ENCODE data around the gene SERPINB1. TPM values are rescaled to one million over a fixed set of nuclear protein-coding genes. Genes with fewer than 3 reads are reported as not detected.
A peak's percentile ranks its signal among the peaks of the same experiment; 100 is the strongest.
"Not testable (repeated sequence)": the region's sequence is repeated elsewhere in the genome, so short reads cannot be mapped to it uniquely, and the experiment has no call there.

SERPINB1 gene
- total RNA-seq, 4 donors from 2014 or later, result 24.8 to 79.0 (median 45.4) TPM

DNA sequence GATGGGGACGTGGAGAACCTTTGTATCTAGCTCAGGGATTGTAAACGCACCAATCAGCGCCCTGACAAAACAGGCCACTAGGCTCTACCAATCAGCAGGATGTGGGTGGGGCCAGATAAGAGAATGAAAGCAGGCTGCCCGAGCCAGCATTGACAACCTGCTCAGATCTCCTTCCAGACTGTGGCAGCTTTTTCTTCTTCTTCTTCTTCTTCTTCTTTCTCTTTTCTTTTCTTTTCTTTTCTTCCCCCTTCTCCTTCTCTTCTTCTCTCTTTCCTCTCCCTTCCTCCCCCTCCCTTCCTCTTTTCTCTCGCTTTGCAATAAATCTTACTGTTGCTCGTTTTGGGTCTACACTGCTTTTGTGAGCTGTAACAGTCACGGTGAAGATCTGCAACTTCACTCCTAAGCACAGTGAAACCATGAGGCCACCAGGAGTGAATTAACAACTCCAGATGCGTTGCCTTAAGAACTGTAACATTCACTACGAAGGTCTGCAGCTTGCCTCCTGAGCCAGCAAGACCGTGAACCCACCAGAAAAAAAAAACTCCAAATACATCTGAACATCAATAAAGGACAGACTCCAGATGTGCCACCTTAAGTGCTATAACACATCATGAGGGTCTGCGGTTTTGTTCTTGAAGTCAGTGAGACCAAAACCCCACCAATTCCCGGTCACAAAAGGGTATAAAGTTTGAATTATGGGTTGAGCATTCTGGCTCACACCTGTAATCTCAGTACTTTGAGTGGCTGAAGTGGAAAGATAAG lies 19.6 kb upstream of the SERPINB1 start:
- 58 to 81% methylated on average over 3 to 4 of the region's 12 CpGs for WGBS, 2 donors (ENCODE audit: low coverage in 1 of 2)
- H3K4me1 ChIP-seq, result peaks cover 0 to 18% (median 3%) of the 10 kb centered on the region in 3 donors
- no peaks in the 10 kb centered on the region for H3K9me3 ChIP-seq
- no peak for ATAC-seq
- no peaks in the 10 kb centered on the region for H3K36me3 ChIP-seq
- TF ChIP-seq POLR2AphosphoS5 (IDR thresholded peaks at IDR 0.05) (no peak), POLR2A (IDR thresholded peaks at IDR 0.05) (no peak), EP300 (IDR thresholded peaks at IDR 0.05) (no peak)
- TF ChIP-seq, protein P1, sequence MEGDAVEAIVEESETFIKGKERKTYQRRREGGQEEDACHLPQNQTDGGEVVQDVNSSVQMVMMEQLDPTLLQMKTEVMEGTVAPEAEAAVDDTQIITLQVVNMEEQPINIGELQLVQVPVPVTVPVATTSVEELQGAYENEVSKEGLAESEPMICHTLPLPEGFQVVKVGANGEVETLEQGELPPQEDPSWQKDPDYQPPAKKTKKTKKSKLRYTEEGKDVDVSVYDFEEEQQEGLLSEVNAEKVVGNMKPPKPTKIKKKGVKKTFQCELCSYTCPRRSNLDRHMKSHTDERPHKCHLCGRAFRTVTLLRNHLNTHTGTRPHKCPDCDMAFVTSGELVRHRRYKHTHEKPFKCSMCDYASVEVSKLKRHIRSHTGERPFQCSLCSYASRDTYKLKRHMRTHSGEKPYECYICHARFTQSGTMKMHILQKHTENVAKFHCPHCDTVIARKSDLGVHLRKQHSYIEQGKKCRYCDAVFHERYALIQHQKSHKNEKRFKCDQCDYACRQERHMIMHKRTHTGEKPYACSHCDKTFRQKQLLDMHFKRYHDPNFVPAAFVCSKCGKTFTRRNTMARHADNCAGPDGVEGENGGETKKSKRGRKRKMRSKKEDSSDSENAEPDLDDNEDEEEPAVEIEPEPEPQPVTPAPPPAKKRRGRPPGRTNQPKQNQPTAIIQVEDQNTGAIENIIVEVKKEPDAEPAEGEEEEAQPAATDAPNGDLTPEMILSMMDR (IDR thresholded peaks at IDR 0.05), result no peak
- no peak overlapping the region for H3K4me3 ChIP-seq
- no peak overlapping the region for H3K27ac ChIP-seq
- H3K27me3 ChIP-seq, result peaks cover 3% of the 10 kb centered on the region

- H3K4me1 ChIP-seq, result peaks cover 0 to 14% (median 3%) of the 10 kb centered on the region in 3 donors
- not testable (repeated sequence) for H3K9me3 ChIP-seq
Observed at GRCh38 chr6:2860706-2861059, 19.0 kb upstream of the SERPINB1 start.

DNA sequence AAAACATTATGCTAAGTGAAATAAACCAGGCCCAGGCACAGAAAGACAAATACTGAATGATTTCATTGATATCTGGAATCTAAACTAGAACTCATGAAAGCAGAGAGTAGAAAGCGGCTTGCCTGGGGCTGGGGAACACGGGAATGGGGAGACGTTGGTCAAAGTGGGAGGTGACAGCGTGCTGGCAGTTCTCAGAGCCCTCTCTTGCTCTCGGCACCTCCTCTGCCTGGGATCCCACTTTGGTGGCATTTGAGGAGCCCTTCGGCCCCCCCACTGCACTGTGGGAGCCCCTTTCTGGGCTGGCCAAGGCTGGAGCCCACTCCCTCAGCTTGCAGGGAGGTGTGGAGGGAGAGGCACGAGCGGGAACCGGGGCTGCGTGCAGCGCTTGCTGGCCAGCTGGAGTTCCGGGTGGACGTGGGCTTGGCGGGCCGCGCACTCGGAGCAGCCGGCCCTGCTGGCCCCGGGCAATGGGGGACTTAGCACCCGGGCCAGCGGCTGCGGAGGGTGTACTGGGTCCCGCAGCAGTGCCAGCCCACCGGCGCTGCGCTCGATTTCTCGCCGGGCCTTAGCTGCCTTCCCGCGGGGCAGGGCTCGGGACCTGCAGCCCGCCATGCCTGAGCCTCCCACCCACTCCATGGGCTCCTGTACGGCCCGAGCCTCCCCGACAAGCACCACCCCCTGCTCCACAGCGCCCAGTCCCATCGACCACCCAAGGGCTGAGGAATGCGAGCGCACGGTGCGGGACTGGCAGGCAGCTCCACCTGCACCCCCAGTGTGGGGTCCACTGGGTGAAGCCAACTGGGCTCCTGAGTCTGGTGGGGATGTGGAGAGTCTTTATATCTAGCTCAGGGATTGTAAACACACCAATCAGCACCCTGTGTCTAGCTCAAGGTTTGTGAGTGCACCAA lies 18.4 kb upstream of the SERPINB1 start:
- not testable (repeated sequence) for ATAC-seq, H3K27ac ChIP-seq, H3K36me3 ChIP-seq, H3K27me3 ChIP-seq, H3K9me3 ChIP-seq, H3K4me3 ChIP-seq
- WGBS, 2 donors (ENCODE audit: low coverage in 1 of 2), result 77 to 93% methylated on average over 3 to 4 of the region's 42 CpGs
- peaks cover 0 to 20% (median 3%) of the 10 kb centered on the region in 3 donors for H3K4me1 ChIP-seq

More at GRCh38 chr6:2860706-2861059, 19.0 kb upstream of the SERPINB1 start:
- not testable (repeated sequence) for ATAC-seq, H3K36me3 ChIP-seq, H3K4me3 ChIP-seq, H3K27me3 ChIP-seq, H3K27ac ChIP-seq
- WGBS, 2 donors (ENCODE audit: low coverage in 1 of 2), result no CpG with 5 or more reads among the region's 2 CpGs

GRCh38 chr6:2859185-2859700 lies 17.6 kb upstream of the SERPINB1 start:
- Histone ChIP-seq H3K4me3 (no peak overlapping the region), H3K9me3 (no peaks in the 10 kb centered on the region), H3K27me3 (no peaks in the 10 kb centered on the region), H3K27ac (peak overlapping the region in 2 of 4 donors; percentile 65 to 66), H3K4me1 (peaks cover 0 to 27% (median 5%) of the 10 kb centered on the region in 3 donors), H3K36me3 (no peaks in the 10 kb centered on the region)
- ATAC-seq, result no peak
- TF ChIP-seq EP300 (IDR thresholded peaks at IDR 0.05), result no peak
- no peak for TF ChIP-seq POLR2AphosphoS5 (IDR thresholded peaks at IDR 0.05)
- WGBS, 2 donors (ENCODE audit: low coverage in 1 of 2), result 81 to 87% methylated on average over 3 to 4 of the region's 4 CpGs

DNA sequence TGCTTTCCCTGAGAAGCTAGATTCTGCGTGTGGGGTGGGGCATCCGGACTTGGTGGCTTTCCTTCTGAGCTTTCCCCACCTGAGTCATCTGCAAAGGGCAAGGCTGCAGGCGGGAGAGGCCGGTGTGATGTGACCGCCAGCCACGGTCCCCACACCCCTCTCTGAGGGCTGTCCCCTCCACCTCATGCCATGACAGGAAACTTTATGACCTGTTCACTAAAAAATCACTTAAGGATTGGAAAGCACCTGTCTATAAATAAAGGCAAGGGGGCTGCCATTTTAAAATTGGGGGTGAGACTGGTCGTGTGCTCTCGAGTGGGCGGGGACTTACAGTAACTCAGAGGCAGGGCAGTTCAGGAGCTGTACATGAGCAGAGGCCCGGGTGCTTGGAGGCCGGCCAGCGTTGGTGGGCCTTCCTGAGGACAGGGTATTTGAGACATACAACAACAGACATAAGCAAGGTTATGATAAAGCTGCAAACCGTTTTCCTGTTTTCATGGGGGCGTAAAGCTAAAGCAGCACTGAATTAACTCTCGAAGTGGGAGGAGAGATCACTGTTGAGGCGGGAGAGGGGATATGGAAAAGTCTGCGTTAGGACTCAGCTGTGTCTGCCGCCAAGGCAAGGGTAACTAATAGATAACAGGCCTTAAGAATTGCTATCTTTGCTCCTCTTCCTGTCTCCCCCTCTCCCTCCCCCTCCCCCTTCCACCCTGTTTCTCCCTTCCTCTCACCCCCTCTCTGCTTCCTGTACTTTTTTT lies 16.1 kb upstream of the SERPINB1 start:
- Histone ChIP-seq H3K27me3 (no peaks in the 10 kb centered on the region), H3K4me3 (no peak overlapping the region), H3K27ac (peak overlapping the region in 3 of 4 donors; percentile 38 to 66 (median 65)), H3K9me3 (no peaks in the 10 kb centered on the region), H3K4me1 (peaks cover 0 to 36% (median 5%) of the 10 kb centered on the region in 3 donors), H3K36me3 (no peaks in the 10 kb centered on the region)
- no peak for ATAC-seq
- TF ChIP-seq EP300 (IDR thresholded peaks at IDR 0.05) (no peak), POLR2AphosphoS5 (IDR thresholded peaks at IDR 0.05) (no peak), POLR2A (IDR thresholded peaks at IDR 0.05) (no peak)
- TF ChIP-seq, protein P1 (IDR thresholded peaks at IDR 0.05), result no peak
- 32 to 47% methylated on average over 9 to 18 of the region's 18 CpGs for WGBS, 2 donors (ENCODE audit: low coverage in 1 of 2)

- peak overlapping the region in 3 of 4 donors; percentile 38 to 66 (median 65) for H3K27ac ChIP-seq
- ATAC-seq, result no peak
Observed at GRCh38 chr6:2857185-2857579, 15.5 kb upstream of the SERPINB1 start.

More at GRCh38 chr6:2857185-2857579, 15.5 kb upstream of the SERPINB1 start:
- Histone ChIP-seq H3K4me3 (no peak overlapping the region), H3K36me3 (no peaks in the 10 kb centered on the region), H3K27me3 (no peaks in the 10 kb centered on the region), H3K4me1 (peaks cover 0 to 36% (median 5%) of the 10 kb centered on the region in 3 donors), H3K9me3 (no peaks in the 10 kb centered on the region)
- no peak for TF ChIP-seq POLR2AphosphoS5 (IDR thresholded peaks at IDR 0.05)
- TF ChIP-seq EP300 (IDR thresholded peaks at IDR 0.05), result no peak
- TF ChIP-seq, protein P1 (IDR thresholded peaks at IDR 0.05), result no peak
- TF ChIP-seq POLR2A (IDR thresholded peaks at IDR 0.05), result no peak
- 80 to 91% methylated on average over 6 to 7 of the region's 7 CpGs for WGBS, 2 donors (ENCODE audit: low coverage in 1 of 2)

Data from gastroesophageal sphincter (tissue), 4 donors.